Activated T-helper 17 cell treated with anti-CD3 and anti-CD28 coated beads, Interleukin-2, amount 50 U/mL, for 72 hours (primary cell): ENCODE results near the gene PPP1R12C. TPM values are rescaled to one million over a fixed set of nuclear protein-coding genes. Genes with fewer than 3 reads are reported as not detected.
A peak's percentile ranks its signal among the peaks of the same experiment; 100 is the strongest.

Experiments
- ATAC-seq: fragments of 150-1000 bp; cut with Tn5 transposase; replicated peaks from 2 replicates; pipeline ENCODE4 v1.10.0; 2021; ENCODE audit warnings: mild to moderate bottlenecking, moderate library complexity
- H3K27ac Mint-ChIP-seq: one replicate; pipeline ENCODE4 v1.8.0; 2022; ENCODE audit warnings: mixed read lengths
- H3K27me3 Mint-ChIP-seq: one replicate; pipeline ENCODE4 v1.8.0; 2022; ENCODE audit warnings: mixed read lengths
- H3K36me3 Mint-ChIP-seq: one replicate; pipeline ENCODE4 v1.8.0; 2022; ENCODE audit warnings: low read depth, mild to moderate bottlenecking, mixed read lengths
- H3K4me1 Mint-ChIP-seq: one replicate; pipeline ENCODE4 v1.8.0; 2022; ENCODE audit warnings: mixed read lengths
- H3K4me3 Mint-ChIP-seq: one replicate; pipeline ENCODE4 v1.8.0; 2022; ENCODE audit warnings: mild to moderate bottlenecking, mixed read lengths
- H3K9me3 Mint-ChIP-seq: one replicate; pipeline ENCODE4 v1.8.0; 2022; ENCODE audit warnings: mixed read lengths
- total RNA-seq, 2 donors: library from RNA; stranded (reverse); gene quantifications; one replicate each; pipeline ENCODE4 v1.2.3, GENCODE V29; 2022

Gene PPP1R12C
- total RNA-seq, 2 donors from 2014 or later = 74.5 to 94.8 TPM

- H3K4me3 Mint-ChIP-seq = no peak overlapping the region
- no peak overlapping the region for H3K27ac Mint-ChIP-seq
- peaks cover 27% of the 10 kb centered on the region for H3K27me3 Mint-ChIP-seq
- no peak for ATAC-seq
- no peaks in the 10 kb centered on the region for H3K9me3 Mint-ChIP-seq
- H3K4me1 Mint-ChIP-seq = no peaks in the 10 kb centered on the region
- no peaks in the 10 kb centered on the region for H3K36me3 Mint-ChIP-seq
Observed at GRCh38 chr19:55132453-55133129, 15.2 kb upstream of the PPP1R12C start.

GRCh38 chr19:55131421-55131820, 14.0 kb upstream of the PPP1R12C start:
- no peaks in the 10 kb centered on the region for H3K36me3 Mint-ChIP-seq
- H3K9me3 Mint-ChIP-seq = no peaks in the 10 kb centered on the region
- ATAC-seq = no peak
- H3K4me3 Mint-ChIP-seq = no peak overlapping the region
- H3K27ac Mint-ChIP-seq = no peak overlapping the region
- H3K27me3 Mint-ChIP-seq = peaks cover 37% of the 10 kb centered on the region
- no peaks in the 10 kb centered on the region for H3K4me1 Mint-ChIP-seq

DNA sequence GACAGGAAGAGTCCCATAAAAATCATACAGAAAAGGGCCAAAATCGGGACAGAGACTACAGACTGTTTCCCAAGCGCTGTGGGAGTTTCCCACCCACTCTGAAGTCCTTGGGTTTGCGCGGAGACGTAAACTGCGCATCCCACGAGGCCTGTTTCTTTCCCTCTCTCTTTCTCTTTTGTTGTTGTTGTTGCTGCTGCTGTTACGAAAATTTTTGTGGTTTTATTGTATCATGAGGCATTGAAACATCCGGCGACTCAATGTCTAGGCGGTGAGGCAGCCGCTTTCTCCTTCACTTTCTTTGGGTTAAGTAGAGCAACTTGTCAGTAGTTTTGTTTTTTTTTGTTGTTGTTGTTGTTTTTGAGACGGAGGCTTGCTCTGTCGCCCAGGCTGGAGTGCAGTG, 1.6 kb upstream of the PPP1R12C start:
- H3K36me3 Mint-ChIP-seq = peaks cover 20% of the 10 kb centered on the region
- no peaks in the 10 kb centered on the region for H3K9me3 Mint-ChIP-seq
- peaks cover 8% of the 10 kb centered on the region for H3K27me3 Mint-ChIP-seq
- peak overlapping the region; percentile 97 for H3K4me3 Mint-ChIP-seq
- ATAC-seq = no peak
- H3K27ac Mint-ChIP-seq = peak overlapping the region; percentile 92
- peaks cover 17% of the 10 kb centered on the region for H3K4me1 Mint-ChIP-seq

DNA sequence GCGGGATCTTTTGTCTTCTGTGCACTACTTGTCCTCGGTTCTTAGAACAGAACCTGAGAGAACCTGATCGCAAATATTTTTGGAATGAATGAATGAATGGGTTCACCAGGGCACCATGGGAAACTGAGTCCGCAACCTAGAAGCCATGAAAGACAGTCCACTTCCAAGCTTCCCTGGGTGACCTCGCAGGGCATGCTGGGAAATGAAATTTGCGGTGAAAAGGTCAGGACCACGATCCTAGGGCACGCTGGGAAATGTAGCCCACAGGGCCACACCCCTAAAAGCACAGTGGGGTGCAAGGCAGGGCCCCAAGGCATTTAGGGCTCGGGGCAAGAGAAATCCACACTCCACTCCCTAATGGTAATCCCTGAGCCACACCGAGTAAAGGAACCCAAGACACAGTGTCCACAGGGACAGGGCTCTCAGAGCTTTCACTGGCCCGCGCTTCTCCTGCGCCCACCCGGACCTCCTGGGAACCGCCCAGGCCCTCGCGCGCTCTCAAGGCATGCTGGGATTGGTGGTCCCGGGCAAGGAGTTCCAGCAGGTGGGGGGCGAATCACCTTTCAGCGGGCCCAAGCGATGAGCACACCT, 1.1 kb upstream of the PPP1R12C start:
- Mint-ChIP-seq H3K27ac (peak overlapping the region; percentile 92), H3K36me3 (peaks cover 20% of the 10 kb centered on the region), H3K4me1 (peaks cover 17% of the 10 kb centered on the region), H3K9me3 (no peaks in the 10 kb centered on the region), H3K27me3 (peaks cover 3% of the 10 kb centered on the region), H3K4me3 (peak overlapping the region; percentile 97)
- ATAC-seq = no peak

DNA sequence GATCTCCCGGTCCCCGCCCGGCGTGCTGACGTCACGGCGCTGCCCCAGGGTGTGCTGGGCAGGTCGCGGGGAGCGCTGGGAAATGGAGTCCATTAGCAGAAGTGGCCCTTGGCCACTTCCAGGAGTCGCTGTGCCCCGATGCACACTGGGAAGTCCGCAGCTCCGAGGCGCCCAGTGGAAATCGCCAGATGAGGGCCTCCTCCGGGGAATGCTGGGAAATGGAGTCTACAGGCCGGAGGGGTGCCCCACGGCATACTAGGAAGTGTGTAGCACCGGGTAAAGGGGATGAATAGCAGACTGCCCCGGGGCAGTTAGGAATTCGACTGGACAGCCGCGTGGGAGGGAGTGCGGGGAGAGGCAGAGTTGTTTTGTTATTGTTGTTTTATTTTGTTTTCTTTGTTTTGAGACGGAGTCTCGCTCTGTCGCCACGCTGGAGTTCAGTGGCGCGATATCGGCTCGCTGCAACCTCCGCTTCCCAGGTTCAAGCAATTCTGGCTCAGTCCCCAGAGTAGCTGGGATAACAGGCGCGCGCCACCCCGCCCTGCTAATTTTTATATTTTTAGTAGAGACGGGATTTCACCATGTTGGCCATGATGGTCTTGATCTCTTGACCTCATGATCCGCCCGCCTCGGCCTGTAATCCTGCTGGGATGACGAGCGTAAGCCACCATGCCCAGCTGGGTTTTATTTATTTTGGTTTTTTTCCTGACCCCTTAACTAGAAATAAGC, 390 bp upstream of the PPP1R12C start:
- Mint-ChIP-seq H3K27ac (peak overlapping the region; percentile 92), H3K27me3 (no peaks in the 10 kb centered on the region), H3K36me3 (peaks cover 20% of the 10 kb centered on the region), H3K9me3 (no peaks in the 10 kb centered on the region), H3K4me1 (peaks cover 17% of the 10 kb centered on the region), H3K4me3 (peak overlapping the region; percentile 97)
- ATAC-seq = peak; percentile 97

DNA sequence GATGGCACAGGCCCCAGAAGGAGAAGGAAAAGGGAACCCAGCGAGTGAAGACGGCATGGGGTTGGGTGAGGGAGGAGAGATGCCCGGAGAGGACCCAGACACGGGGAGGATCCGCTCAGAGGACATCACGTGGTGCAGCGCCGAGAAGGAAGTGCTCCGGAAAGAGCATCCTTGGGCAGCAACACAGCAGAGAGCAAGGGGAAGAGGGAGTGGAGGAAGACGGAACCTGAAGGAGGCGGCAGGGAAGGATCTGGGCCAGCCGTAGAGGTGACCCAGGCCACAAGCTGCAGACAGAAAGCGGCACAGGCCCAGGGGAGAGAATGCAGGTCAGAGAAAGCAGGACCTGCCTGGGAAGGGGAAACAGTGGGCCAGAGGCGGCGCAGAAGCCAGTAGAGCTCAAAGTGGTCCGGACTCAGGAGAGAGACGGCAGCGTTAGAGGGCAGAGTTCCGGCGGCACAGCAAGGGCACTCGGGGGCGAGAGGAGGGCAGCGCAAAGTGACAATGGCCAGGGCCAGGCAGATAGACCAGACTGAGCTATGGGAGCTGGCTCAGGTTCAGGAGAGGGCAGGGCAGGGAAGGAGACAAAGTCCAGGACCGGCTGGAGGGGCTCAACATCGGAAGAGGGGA, 1.1 kb downstream of the PPP1R12C start:
- Mint-ChIP-seq H3K27me3 (no peaks in the 10 kb centered on the region), H3K27ac (peak overlapping the region; percentile 94), H3K9me3 (no peaks in the 10 kb centered on the region), H3K4me1 (peaks cover 17% of the 10 kb centered on the region), H3K36me3 (peaks cover 24% of the 10 kb centered on the region), H3K4me3 (peak overlapping the region; percentile 97)
- ATAC-seq = peak; percentile 57

DNA sequence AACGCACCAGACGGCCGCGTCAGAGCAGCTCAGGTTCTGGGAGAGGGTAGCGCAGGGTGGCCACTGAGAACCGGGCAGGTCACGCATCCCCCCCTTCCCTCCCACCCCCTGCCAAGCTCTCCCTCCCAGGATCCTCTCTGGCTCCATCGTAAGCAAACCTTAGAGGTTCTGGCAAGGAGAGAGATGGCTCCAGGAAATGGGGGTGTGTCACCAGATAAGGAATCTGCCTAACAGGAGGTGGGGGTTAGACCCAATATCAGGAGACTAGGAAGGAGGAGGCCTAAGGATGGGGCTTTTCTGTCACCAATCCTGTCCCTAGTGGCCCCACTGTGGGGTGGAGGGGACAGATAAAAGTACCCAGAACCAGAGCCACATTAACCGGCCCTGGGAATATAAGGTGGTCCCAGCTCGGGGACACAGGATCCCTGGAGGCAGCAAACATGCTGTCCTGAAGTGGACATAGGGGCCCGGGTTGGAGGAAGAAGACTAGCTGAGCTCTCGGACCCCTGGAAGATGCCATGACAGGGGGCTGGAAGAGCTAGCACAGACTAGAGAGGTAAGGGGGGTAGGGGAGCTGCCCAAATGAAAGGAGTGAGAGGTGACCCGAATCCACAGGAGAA, 1.9 kb downstream of the PPP1R12C start:
- no peak for ATAC-seq
- Mint-ChIP-seq H3K9me3 (no peaks in the 10 kb centered on the region), H3K27ac (peak overlapping the region; percentile 94), H3K27me3 (no peaks in the 10 kb centered on the region), H3K4me3 (peak overlapping the region; percentile 97), H3K36me3 (peaks cover 32% of the 10 kb centered on the region), H3K4me1 (peaks cover 17% of the 10 kb centered on the region)

DNA sequence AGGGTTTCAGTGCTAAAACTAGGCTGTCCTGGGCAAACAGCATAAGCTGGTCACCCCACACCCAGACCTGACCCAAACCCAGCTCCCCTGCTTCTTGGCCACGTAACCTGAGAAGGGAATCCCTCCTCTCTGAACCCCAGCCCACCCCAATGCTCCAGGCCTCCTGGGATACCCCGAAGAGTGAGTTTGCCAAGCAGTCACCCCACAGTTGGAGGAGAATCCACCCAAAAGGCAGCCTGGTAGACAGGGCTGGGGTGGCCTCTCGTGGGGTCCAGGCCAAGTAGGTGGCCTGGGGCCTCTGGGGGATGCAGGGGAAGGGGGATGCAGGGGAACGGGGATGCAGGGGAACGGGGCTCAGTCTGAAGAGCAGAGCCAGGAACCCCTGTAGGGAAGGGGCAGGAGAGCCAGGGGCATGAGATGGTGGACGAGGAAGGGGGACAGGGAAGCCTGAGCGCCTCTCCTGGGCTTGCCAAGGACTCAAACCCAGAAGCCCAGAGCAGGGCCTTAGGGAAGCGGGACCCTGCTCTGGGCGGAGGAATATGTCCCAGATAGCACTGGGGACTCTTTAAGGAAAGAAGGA, 2.8 kb downstream of the PPP1R12C start:
- H3K4me1 Mint-ChIP-seq = peaks cover 17% of the 10 kb centered on the region
- no peaks in the 10 kb centered on the region for H3K27me3 Mint-ChIP-seq
- no peaks in the 10 kb centered on the region for H3K9me3 Mint-ChIP-seq
- H3K27ac Mint-ChIP-seq = peak overlapping the region; percentile 52
- H3K4me3 Mint-ChIP-seq = peak overlapping the region; percentile 97
- no peak for ATAC-seq
- peaks cover 41% of the 10 kb centered on the region for H3K36me3 Mint-ChIP-seq

GRCh38 chr19:55113570-55114039, 3.8 kb downstream of the PPP1R12C start:
- H3K4me1 Mint-ChIP-seq = peaks cover 17% of the 10 kb centered on the region
- H3K27me3 Mint-ChIP-seq = no peaks in the 10 kb centered on the region
- peaks cover 50% of the 10 kb centered on the region for H3K36me3 Mint-ChIP-seq
- ATAC-seq = no peak
- no peak overlapping the region for H3K4me3 Mint-ChIP-seq
- H3K27ac Mint-ChIP-seq = no peak overlapping the region
- no peaks in the 10 kb centered on the region for H3K9me3 Mint-ChIP-seq

- Mint-ChIP-seq H3K9me3 (no peaks in the 10 kb centered on the region), H3K4me3 (no peak overlapping the region), H3K27me3 (no peaks in the 10 kb centered on the region), H3K4me1 (peaks cover 17% of the 10 kb centered on the region), H3K36me3 (peaks cover 55% of the 10 kb centered on the region), H3K27ac (no peak overlapping the region)
- ATAC-seq = no peak
Observed at GRCh38 chr19:55112777-55113569, 4.5 kb downstream of the PPP1R12C start.

- Mint-ChIP-seq H3K4me3 (no peak overlapping the region), H3K27me3 (no peaks in the 10 kb centered on the region), H3K4me1 (peaks cover 17% of the 10 kb centered on the region), H3K36me3 (peaks cover 49% of the 10 kb centered on the region), H3K27ac (no peak overlapping the region), H3K9me3 (no peaks in the 10 kb centered on the region)
- ATAC-seq = no peak
Observed at GRCh38 chr19:55112246-55112776, 5.1 kb downstream of the PPP1R12C start.

GRCh38 chr19:55111238-55111831, 6.1 kb downstream of the PPP1R12C start:
- ATAC-seq = no peak
- peaks cover 52% of the 10 kb centered on the region for H3K36me3 Mint-ChIP-seq
- no peak overlapping the region for H3K4me3 Mint-ChIP-seq
- H3K27ac Mint-ChIP-seq = no peak overlapping the region
- H3K27me3 Mint-ChIP-seq = no peaks in the 10 kb centered on the region
- H3K4me1 Mint-ChIP-seq = peaks cover 20% of the 10 kb centered on the region
- no peaks in the 10 kb centered on the region for H3K9me3 Mint-ChIP-seq
